NCI-H2196 treated with DMSO at 0.1 percent for 48 hours (cell line): Measurements from ENCODE around the gene SLBP.

ENCODE experiments used
- DNase-seq: peaks from one replicate; lab custom pipeline; 2025; ENCODE audit not compliant: unreplicated experiment; lab: John Stamatoyannopoulos, UW

The SLBP gene

GRCh38 chr4:1656132-1656531 lies 56.0 kb downstream of the SLBP start:
- no peak for DNase-seq

- DNase-seq = no peak
Measured at GRCh38 chr4:1655676-1656075, 56.4 kb downstream of the SLBP start.

GRCh38 chr4:1655081-1655480 lies 57.0 kb downstream of the SLBP start:
- DNase-seq = no peak

- DNase-seq = no peak
Measured at GRCh38 chr4:1654216-1654955, 57.7 kb downstream of the SLBP start.

- DNase-seq = no peak
Measured at GRCh38 chr4:1653776-1654175, 58.3 kb downstream of the SLBP start.

- DNase-seq = no peak
Measured at GRCh38 chr4:1652088-1652487, 60.0 kb downstream of the SLBP start.

GRCh38 chr4:1651609-1652008 lies 60.5 kb downstream of the SLBP start:
- no peak for DNase-seq

- no peak for DNase-seq
Measured at GRCh38 chr4:1648962-1649361, 63.2 kb downstream of the SLBP start.

GRCh38 chr4:1647432-1647831 lies 64.7 kb downstream of the SLBP start:
- no peak for DNase-seq

- DNase-seq = no peak
Measured at GRCh38 chr4:1646690-1647089, 65.4 kb downstream of the SLBP start.

- no peak for DNase-seq
Measured at GRCh38 chr4:1644891-1645657, 67.0 kb downstream of the SLBP start.

GRCh38 chr4:1643971-1644735 lies 68.0 kb downstream of the SLBP start:
- DNase-seq = no peak
